ENCODE data around the gene CHST15.

CHST15 gene

DNA sequence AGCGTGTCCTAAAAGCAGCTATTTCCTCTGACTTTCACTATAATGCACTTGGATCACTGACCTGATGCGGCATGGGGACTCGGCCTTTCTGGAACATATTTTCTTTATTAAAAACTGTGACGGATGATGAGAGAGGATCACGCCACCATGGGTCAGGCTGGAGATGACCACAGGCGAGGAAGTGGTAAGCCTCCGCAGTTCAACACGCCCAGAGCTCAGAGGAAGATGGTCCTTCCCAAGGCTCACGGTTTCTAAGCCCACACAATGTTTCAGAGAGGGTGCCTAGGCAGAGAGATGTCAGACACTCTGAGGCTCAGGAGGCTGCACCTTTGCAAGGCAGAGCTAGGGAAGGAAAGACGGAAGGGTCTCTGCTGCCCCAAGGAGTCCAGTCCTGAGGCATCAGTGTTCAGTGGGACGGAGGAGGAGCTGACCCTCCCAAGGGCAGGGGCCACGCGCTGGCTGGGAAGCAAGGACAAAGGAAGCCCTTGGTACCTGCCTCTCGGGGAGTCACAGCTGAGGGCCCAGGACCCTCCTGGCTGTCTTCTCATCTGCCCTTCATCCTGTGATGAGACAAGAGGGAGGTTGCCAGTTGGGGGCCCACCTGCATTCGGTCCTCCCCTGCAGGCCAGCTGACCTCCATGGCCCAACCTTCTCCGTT, 9.5 kb downstream of the CHST15 start:
- H3K79me2 ChIP-seq (ENCODE audit: insufficient read depth, low read depth): peaks cover 96% of the 10 kb centered on the region
- H2AFZ ChIP-seq (ENCODE audit: low read depth): no peak overlapping the region

DNA sequence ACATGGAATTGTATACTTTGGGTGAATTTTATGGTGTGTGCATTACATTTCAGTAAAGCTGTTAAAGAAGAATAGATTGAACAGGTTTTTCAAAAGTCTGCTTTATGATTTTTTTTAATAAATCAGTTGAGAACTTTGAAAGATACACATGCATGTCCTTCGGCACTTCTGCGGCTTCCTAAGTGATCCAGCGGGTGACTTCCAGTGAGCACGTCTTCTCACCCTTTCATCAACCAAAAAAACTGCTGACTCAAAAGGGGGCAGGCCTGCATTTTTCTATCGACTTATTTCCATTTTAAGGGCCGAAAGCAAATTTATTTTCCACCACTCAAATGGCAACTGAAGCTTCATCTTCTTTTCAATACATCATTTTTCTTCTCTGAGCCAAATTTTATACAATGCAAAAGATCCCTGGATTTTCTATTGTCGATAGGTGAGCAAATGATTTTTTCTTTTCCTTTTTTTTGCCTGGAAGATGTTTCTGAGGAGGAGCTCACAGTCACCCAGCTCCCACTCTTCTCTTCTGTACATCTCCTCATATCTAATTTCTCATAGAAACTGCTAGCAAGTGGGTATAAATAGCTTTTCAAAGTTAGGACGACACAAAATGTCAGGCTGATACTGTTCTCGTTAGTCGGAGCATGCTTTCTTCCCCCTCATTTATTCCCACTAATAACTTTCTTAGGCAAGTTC, 10.2 kb downstream of the CHST15 start:
- peak overlapping the region; percentile 96; the same call in 1 of the 2 replicates for H3K4me2 ChIP-seq
- peaks cover 96% of the 10 kb centered on the region for H3K79me2 ChIP-seq (ENCODE audit: insufficient read depth, low read depth)
- H3K27me3 ChIP-seq (ENCODE audit: insufficient read depth, low read depth): no peaks in the 10 kb centered on the region

More for the DNA sequence above, 9.5 kb downstream of the CHST15 start:
- TF ChIP-seq, protein P1, sequence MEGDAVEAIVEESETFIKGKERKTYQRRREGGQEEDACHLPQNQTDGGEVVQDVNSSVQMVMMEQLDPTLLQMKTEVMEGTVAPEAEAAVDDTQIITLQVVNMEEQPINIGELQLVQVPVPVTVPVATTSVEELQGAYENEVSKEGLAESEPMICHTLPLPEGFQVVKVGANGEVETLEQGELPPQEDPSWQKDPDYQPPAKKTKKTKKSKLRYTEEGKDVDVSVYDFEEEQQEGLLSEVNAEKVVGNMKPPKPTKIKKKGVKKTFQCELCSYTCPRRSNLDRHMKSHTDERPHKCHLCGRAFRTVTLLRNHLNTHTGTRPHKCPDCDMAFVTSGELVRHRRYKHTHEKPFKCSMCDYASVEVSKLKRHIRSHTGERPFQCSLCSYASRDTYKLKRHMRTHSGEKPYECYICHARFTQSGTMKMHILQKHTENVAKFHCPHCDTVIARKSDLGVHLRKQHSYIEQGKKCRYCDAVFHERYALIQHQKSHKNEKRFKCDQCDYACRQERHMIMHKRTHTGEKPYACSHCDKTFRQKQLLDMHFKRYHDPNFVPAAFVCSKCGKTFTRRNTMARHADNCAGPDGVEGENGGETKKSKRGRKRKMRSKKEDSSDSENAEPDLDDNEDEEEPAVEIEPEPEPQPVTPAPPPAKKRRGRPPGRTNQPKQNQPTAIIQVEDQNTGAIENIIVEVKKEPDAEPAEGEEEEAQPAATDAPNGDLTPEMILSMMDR (conservative IDR thresholded peaks at IDR 0.05; ENCODE audit: low read depth, low read length): no peak
- Histone ChIP-seq H3K27ac (peak overlapping the region; percentile 93; the same call in 1 of the 2 replicates), H3K4me1 (ENCODE audit: low read depth, poor library complexity, severe bottlenecking) (peaks cover 97% of the 10 kb centered on the region), H3K36me3 (ENCODE audit: insufficient read depth) (no peaks in the 10 kb centered on the region; the same call in 1 of the 2 replicates), H4K20me1 (ENCODE audit: insufficient read depth) (no peaks in the 10 kb centered on the region; the same call in 1 of the 2 replicates), H3K9ac (no peak overlapping the region), H3K27me3 (ENCODE audit: insufficient read depth, low read depth) (no peaks in the 10 kb centered on the region), H3K4me2 (peak overlapping the region; percentile 76), H3K4me3 (IDR thresholded peaks at IDR 0.05; ENCODE audit: insufficient read depth, low read depth, low read length) (no peak overlapping the region)

DNA sequence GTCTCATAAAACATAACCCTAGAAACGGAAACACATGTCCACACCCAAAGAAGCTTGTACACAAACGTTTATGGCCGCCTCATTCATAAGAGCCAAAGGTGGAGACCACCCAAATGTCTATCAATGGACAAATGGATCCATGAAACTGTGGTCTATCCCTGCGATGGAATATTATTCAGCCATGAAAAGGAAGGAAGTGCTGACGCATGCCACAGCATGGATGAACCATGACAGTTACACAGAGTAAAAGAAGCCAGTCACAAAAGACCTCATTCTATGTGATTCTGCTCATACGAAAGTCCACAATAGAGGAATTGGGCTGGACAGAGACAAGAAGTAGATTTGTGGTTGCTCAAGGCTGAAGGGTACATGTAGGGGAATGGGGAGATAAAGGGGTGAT, 10.8 kb downstream of the CHST15 start:
- Histone ChIP-seq H3K9ac (no peak overlapping the region), H3K79me2 (ENCODE audit: insufficient read depth, low read depth) (peaks cover 97% of the 10 kb centered on the region), H3K4me3 (IDR thresholded peaks at IDR 0.05; ENCODE audit: insufficient read depth, low read depth, low read length) (no peak overlapping the region), H3K27me3 (ENCODE audit: insufficient read depth, low read depth) (no peaks in the 10 kb centered on the region), H3K4me2 (peak overlapping the region; percentile 96), H4K20me1 (ENCODE audit: insufficient read depth) (no peaks in the 10 kb centered on the region; the same call in 1 of the 2 replicates), H3K36me3 (ENCODE audit: insufficient read depth) (no peaks in the 10 kb centered on the region; the same call in 1 of the 2 replicates), H3K4me1 (ENCODE audit: low read depth, poor library complexity, severe bottlenecking) (peaks cover 97% of the 10 kb centered on the region), H2AFZ (ENCODE audit: low read depth) (no peak overlapping the region), H3K27ac (peak overlapping the region; percentile 79; the same call in 1 of the 2 replicates)
- TF ChIP-seq, protein P1 (conservative IDR thresholded peaks at IDR 0.05; ENCODE audit: low read depth, low read length): no peak

More for the DNA sequence above, 10.2 kb downstream of the CHST15 start:
- Histone ChIP-seq H4K20me1 (ENCODE audit: insufficient read depth) (no peaks in the 10 kb centered on the region; the same call in 1 of the 2 replicates), H2AFZ (ENCODE audit: low read depth) (no peak overlapping the region), H3K4me1 (ENCODE audit: low read depth, poor library complexity, severe bottlenecking) (peaks cover 97% of the 10 kb centered on the region), H3K27ac (peak overlapping the region; percentile 93; the same call in 1 of the 2 replicates), H3K9ac (no peak overlapping the region), H3K36me3 (ENCODE audit: insufficient read depth) (no peaks in the 10 kb centered on the region; the same call in 1 of the 2 replicates), H3K4me3 (IDR thresholded peaks at IDR 0.05; ENCODE audit: insufficient read depth, low read depth, low read length) (no peak overlapping the region)
- TF ChIP-seq, protein P1 (conservative IDR thresholded peaks at IDR 0.05; ENCODE audit: low read depth, low read length): no peak

DNA sequence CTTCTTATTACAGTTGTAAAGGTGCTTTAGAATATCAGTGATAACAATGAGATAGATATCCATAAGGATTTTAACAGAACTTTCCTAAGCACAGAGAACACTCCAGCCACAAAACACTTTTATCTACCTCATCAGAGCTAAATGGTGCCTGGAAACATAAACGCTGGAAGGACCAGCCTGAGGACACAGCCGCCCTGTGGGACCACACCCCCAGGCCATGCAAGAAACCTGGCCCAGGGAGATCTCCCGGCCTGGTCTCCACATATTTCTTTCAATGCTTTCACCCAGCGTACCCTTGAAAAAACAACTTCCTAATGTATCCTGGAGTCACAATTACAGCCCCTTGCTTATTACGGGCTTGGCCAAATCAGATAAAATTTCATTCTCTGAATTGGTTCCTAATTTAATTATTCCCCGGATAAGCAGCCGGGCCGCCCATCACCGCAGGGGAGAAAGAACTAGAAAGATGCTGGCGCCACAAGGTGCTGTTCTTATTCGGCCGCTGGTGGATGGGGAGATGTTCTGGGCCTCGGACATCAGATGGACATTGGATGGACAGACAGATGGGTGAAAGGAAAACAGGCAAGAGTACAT, 11.8 kb downstream of the CHST15 start:
- Histone ChIP-seq H3K4me1 (ENCODE audit: low read depth, poor library complexity, severe bottlenecking) (peaks cover 100% of the 10 kb centered on the region), H3K36me3 (ENCODE audit: insufficient read depth) (no peaks in the 10 kb centered on the region; the same call in 1 of the 2 replicates), H3K9ac (peak overlapping the region; percentile 16; the same call in 1 of the 2 replicates), H2AFZ (ENCODE audit: low read depth) (no peak overlapping the region), H4K20me1 (ENCODE audit: insufficient read depth) (no peaks in the 10 kb centered on the region; the same call in 1 of the 2 replicates), H3K4me2 (peak overlapping the region; percentile 96), H3K79me2 (ENCODE audit: insufficient read depth, low read depth) (peaks cover 100% of the 10 kb centered on the region), H3K27ac (peak overlapping the region; percentile 79), H3K27me3 (ENCODE audit: insufficient read depth, low read depth) (no peaks in the 10 kb centered on the region), H3K4me3 (IDR thresholded peaks at IDR 0.05; ENCODE audit: insufficient read depth, low read depth, low read length) (no peak overlapping the region)
- TF ChIP-seq, protein P1 (conservative IDR thresholded peaks at IDR 0.05; ENCODE audit: low read depth, low read length): no peak
